Adipocyte (in vitro differentiated cells): ENCODE measurements around the gene LGR4.
A peak's percentile ranks its signal among the peaks of the same experiment; 100 is the strongest.
"Not testable (repeated sequence)": the region's sequence is repeated elsewhere in the genome, so short reads cannot be mapped to it uniquely, and the experiment has no call there.

Experiments used
- DNase-seq: peaks from one replicate; pipeline ENCODE4 v3.0.0-alpha.2; 2015; ENCODE audit warnings: low read depth
- H3K27me3 ChIP-seq: replicated peaks from 2 replicates; pipeline ENCODE4 v1.7.0; 2013; ENCODE audit warnings: mild to moderate bottlenecking, low read length, moderate library complexity; ENCODE audit not compliant: control insufficient read depth, insufficient read depth
- H3K36me3 ChIP-seq: 2 replicates; pipeline ENCODE4 v1.7.0; 2013; ENCODE audit warnings: low read length, mild to moderate bottlenecking, moderate library complexity; ENCODE audit not compliant: control insufficient read depth, insufficient read depth, severe bottlenecking
- H3K4me1 ChIP-seq: 2 replicates; pipeline ENCODE4 v1.7.0; 2013; ENCODE audit warnings: mild to moderate bottlenecking, low read length, moderate library complexity; ENCODE audit not compliant: control insufficient read depth, insufficient read depth
- H3K4me3 ChIP-seq: 2 replicates; pipeline ENCODE4 v1.7.0; 2013; ENCODE audit warnings: mild to moderate bottlenecking, low read length, moderate library complexity
- H3K9ac ChIP-seq: 2 replicates; pipeline ENCODE4 v1.7.0; 2013; ENCODE audit warnings: mild to moderate bottlenecking, low read length, moderate library complexity
- H3K9me3 ChIP-seq: 2 replicates; pipeline ENCODE4 v1.7.0; 2013; ENCODE audit warnings: mild to moderate bottlenecking, low read length, moderate library complexity; ENCODE audit not compliant: control insufficient read depth

LGR4 gene

GRCh38 chr11:27472398-27473016, at the start of gene LGR4:
Gene LGR4 (minus strand): TSS chr11:27472790. CDS start chr11:27472302, 488 bp downstream.
- Histone ChIP-seq H3K4me1 (peaks cover 36% of the 10 kb centered on the region), H3K36me3 (no peaks in the 10 kb centered on the region), H3K9me3 (no peaks in the 10 kb centered on the region), H3K9ac (peak within 1 kb of the TSS; percentile 88), H3K27me3 (no peaks in the 10 kb centered on the region), H3K4me3 (peak within 1 kb of the TSS; percentile 92)
- peak; percentile 97 for DNase-seq

GRCh38 chr11:27520226-27520625, 47.6 kb upstream of the LGR4 start:
- no peaks in the 10 kb centered on the region for H3K36me3 ChIP-seq
- no peaks in the 10 kb centered on the region for H3K4me1 ChIP-seq
- peaks cover 1% of the 10 kb centered on the region for H3K9me3 ChIP-seq
- no peak for DNase-seq
- no peak overlapping the region for H3K9ac ChIP-seq
- no peak overlapping the region for H3K4me3 ChIP-seq
- H3K27me3 ChIP-seq: no peaks in the 10 kb centered on the region

GRCh38 chr11:27518518-27518917, 45.9 kb upstream of the LGR4 start:
- peaks cover 12% of the 10 kb centered on the region for H3K9me3 ChIP-seq
- no peak for DNase-seq
- H3K27me3 ChIP-seq: no peaks in the 10 kb centered on the region
- H3K4me1 ChIP-seq: no peaks in the 10 kb centered on the region
- H3K9ac ChIP-seq: no peak overlapping the region
- H3K36me3 ChIP-seq: no peaks in the 10 kb centered on the region
- H3K4me3 ChIP-seq: no peak overlapping the region

GRCh38 chr11:27517490-27517889, 44.9 kb upstream of the LGR4 start:
- DNase-seq, H3K9ac ChIP-seq, H3K4me3 ChIP-seq, H3K27me3 ChIP-seq, H3K36me3 ChIP-seq, H3K4me1 ChIP-seq: not testable (repeated sequence)
- peaks cover 12% of the 10 kb centered on the region for H3K9me3 ChIP-seq

GRCh38 chr11:27514558-27514957, 42.0 kb upstream of the LGR4 start:
- peaks cover 12% of the 10 kb centered on the region for H3K9me3 ChIP-seq
- no peak overlapping the region for H3K4me3 ChIP-seq
- peaks cover 8% of the 10 kb centered on the region for H3K4me1 ChIP-seq
- no peak overlapping the region for H3K9ac ChIP-seq
- DNase-seq: no peak
- no peaks in the 10 kb centered on the region for H3K36me3 ChIP-seq
- no peaks in the 10 kb centered on the region for H3K27me3 ChIP-seq

GRCh38 chr11:27514076-27514475, 41.5 kb upstream of the LGR4 start:
- Histone ChIP-seq H3K4me1 (peaks cover 8% of the 10 kb centered on the region), H3K36me3 (no peaks in the 10 kb centered on the region), H3K9ac (no peak overlapping the region), H3K9me3 (peaks cover 12% of the 10 kb centered on the region), H3K4me3 (no peak overlapping the region), H3K27me3 (no peaks in the 10 kb centered on the region)
- no peak for DNase-seq

GRCh38 chr11:27513389-27513788, 40.8 kb upstream of the LGR4 start:
- no peaks in the 10 kb centered on the region for H3K36me3 ChIP-seq

GRCh38 chr11:27512238-27512637, 39.6 kb upstream of the LGR4 start:
- no peak overlapping the region for H3K9ac ChIP-seq
- no peaks in the 10 kb centered on the region for H3K36me3 ChIP-seq
- no peak for DNase-seq
- H3K9me3 ChIP-seq: peaks cover 12% of the 10 kb centered on the region
- peaks cover 16% of the 10 kb centered on the region for H3K4me1 ChIP-seq
- no peak overlapping the region for H3K4me3 ChIP-seq
- H3K27me3 ChIP-seq: no peaks in the 10 kb centered on the region

More at GRCh38 chr11:27513389-27513788, 40.8 kb upstream of the LGR4 start:
- no peak overlapping the region for H3K9ac ChIP-seq
- peaks cover 12% of the 10 kb centered on the region for H3K9me3 ChIP-seq
- DNase-seq: no peak
- no peak overlapping the region for H3K4me3 ChIP-seq
- no peaks in the 10 kb centered on the region for H3K27me3 ChIP-seq
- H3K4me1 ChIP-seq: peaks cover 8% of the 10 kb centered on the region

GRCh38 chr11:27509908-27510307, 37.3 kb upstream of the LGR4 start:
- Histone ChIP-seq H3K27me3 (no peaks in the 10 kb centered on the region), H3K4me1 (peaks cover 25% of the 10 kb centered on the region), H3K36me3 (no peaks in the 10 kb centered on the region), H3K9me3 (peaks cover 7% of the 10 kb centered on the region), H3K4me3 (no peak overlapping the region), H3K9ac (no peak overlapping the region)
- no peak for DNase-seq

GRCh38 chr11:27507557-27508322, 35.1 kb upstream of the LGR4 start:
- H3K4me1 ChIP-seq: peaks cover 31% of the 10 kb centered on the region

GRCh38 chr11:27506200-27507182, 33.9 kb upstream of the LGR4 start, which contains the start of gene LIN7C:
Gene LIN7C (minus strand): TSS chr11:27506769. CDS start chr11:27506752, 17 bp downstream.
- Histone ChIP-seq H3K9ac (peak within 1 kb of the TSS; percentile 100), H3K36me3 (peaks cover under 1% of the 10 kb centered on the region), H3K4me1 (peaks cover 34% of the 10 kb centered on the region), H3K27me3 (no peaks in the 10 kb centered on the region), H3K4me3 (peak within 1 kb of the TSS; percentile 97), H3K9me3 (no peaks in the 10 kb centered on the region)
- peak; percentile 99 for DNase-seq

More at GRCh38 chr11:27507557-27508322, 35.1 kb upstream of the LGR4 start:
- H3K27me3 ChIP-seq: no peaks in the 10 kb centered on the region
- no peak for DNase-seq
- peak overlapping the region; percentile 97 for H3K4me3 ChIP-seq
- H3K9me3 ChIP-seq: no peaks in the 10 kb centered on the region
- H3K9ac ChIP-seq: peak overlapping the region; percentile 100
- no peaks in the 10 kb centered on the region for H3K36me3 ChIP-seq
